DND-41 (cell line): ENCODE measurements around the gene FMNL3.

ENCODE experiments used
- CTCF ChIP-seq: IDR thresholded peaks from 2 replicates; pipeline ENCODE4 v1.5.1; 2012; ENCODE audit warnings: borderline replicate concordance, low read length, moderate library complexity, mild to moderate bottlenecking; ENCODE audit not compliant: poor library complexity, severe bottlenecking; ENCODE audit errors: extremely low read depth
- EZH2 ChIP-seq: IDR thresholded peaks from 3 replicates; pipeline ENCODE4 v1.6.1; 2012; ENCODE audit warnings: borderline replicate concordance, low read depth, mild to moderate bottlenecking, moderate library complexity, low read length, inconsistent platforms; ENCODE audit not compliant: severe bottlenecking

- TF ChIP-seq CTCF = no peak
- no peak for TF ChIP-seq EZH2
Observed at GRCh38 chr12:49622501-49623141, 84.6 kb downstream of the FMNL3 start.
